Stimulated activated CD8-positive, alpha-beta memory T cell treated with anti-CD3 and anti-CD28 coated beads, Interleukin-2, amount 100 ng/mL, for 48 hours (primary cell): ENCODE measurements around the gene NPIPB8.
"Not testable (repeated sequence)": the region's sequence is repeated elsewhere in the genome, so short reads cannot be mapped to it uniquely, and the experiment has no call there.

Experiments used
- DNase-seq, 2 donors: peaks; one replicate each; pipeline ENCODE4 v3.0.0-alpha.2; 2020; ENCODE audit warnings: low read depth in 2 of 2

NPIPB8 gene

GRCh38 chr16:28637765-28638164 is at the start of gene NPIPB8:
NPIPB8 (plus strand) TSS chr16:28638065; CDS start chr16:28638361, 296 bp downstream.
- DNase-seq: not testable (repeated sequence)

GRCh38 chr16:28589069-28589468 is 48.8 kb upstream of the NPIPB8 start:
- DNase-seq: no peak

- DNase-seq: no peak
Observed at GRCh38 chr16:28589930-28590329, 47.9 kb upstream of the NPIPB8 start.

- no peak for DNase-seq
Observed at GRCh38 chr16:28590384-28591340, 47.2 kb upstream of the NPIPB8 start.

GRCh38 chr16:28591355-28591754 is 46.5 kb upstream of the NPIPB8 start:
- DNase-seq: no peak

GRCh38 chr16:28592511-28592910 is 45.4 kb upstream of the NPIPB8 start:
- no peak for DNase-seq

- DNase-seq: no peak
Observed at GRCh38 chr16:28592979-28593553, 44.8 kb upstream of the NPIPB8 start.

- not testable (repeated sequence) for DNase-seq
Observed at GRCh38 chr16:28595451-28595850, 42.4 kb upstream of the NPIPB8 start.

GRCh38 chr16:28596115-28596630 is 41.7 kb upstream of the NPIPB8 start:
- DNase-seq: no peak

- DNase-seq: no peak
Observed at GRCh38 chr16:28596840-28597691, 40.8 kb upstream of the NPIPB8 start, which contains the start of gene SULT1A2. SULT1A2 (minus strand) TSS chr16:28597050; CDS start chr16:28595930, 1,120 bp downstream.

GRCh38 chr16:28597692-28598261 is 40.1 kb upstream of the NPIPB8 start:
- DNase-seq: no peak

- not testable (repeated sequence) for DNase-seq
Observed at GRCh38 chr16:28599377-28600285, 38.2 kb upstream of the NPIPB8 start.

GRCh38 chr16:28600965-28601364 is 36.9 kb upstream of the NPIPB8 start:
- DNase-seq: not testable (repeated sequence)

- not testable (repeated sequence) for DNase-seq
Observed at GRCh38 chr16:28601589-28601988, 36.3 kb upstream of the NPIPB8 start.

GRCh38 chr16:28602062-28602461 is 35.8 kb upstream of the NPIPB8 start:
- not testable (repeated sequence) for DNase-seq

- DNase-seq: no peak
Observed at GRCh38 chr16:28602529-28602928, 35.3 kb upstream of the NPIPB8 start.

- no peak for DNase-seq
Observed at GRCh38 chr16:28603381-28604185, 34.3 kb upstream of the NPIPB8 start.

- no peak for DNase-seq
Observed at GRCh38 chr16:28604186-28604565, 33.7 kb upstream of the NPIPB8 start.
